PC-3 (cell line): ENCODE measurements around the gene CSF1R.
A peak's percentile ranks its signal among the peaks of the same experiment; 100 is the strongest.

Experiments used
- CTCF ChIP-seq: fragments of 300-600 bp; sonication (generic); conservative IDR thresholded peaks from 2 replicates; pipeline ENCODE4 v1.5.1; 2017; ENCODE audit warnings: antibody characterized with exemption, low read depth, mild to moderate bottlenecking, low read length
- EZH2phosphoT487 ChIP-seq: fragments of 300-600 bp; sonication (generic); IDR thresholded peaks from 2 replicates; pipeline ENCODE4 v1.6.1; 2018; ENCODE audit warnings: mild to moderate bottlenecking, antibody characterized with exemption, low read length, borderline replicate concordance

DNA sequence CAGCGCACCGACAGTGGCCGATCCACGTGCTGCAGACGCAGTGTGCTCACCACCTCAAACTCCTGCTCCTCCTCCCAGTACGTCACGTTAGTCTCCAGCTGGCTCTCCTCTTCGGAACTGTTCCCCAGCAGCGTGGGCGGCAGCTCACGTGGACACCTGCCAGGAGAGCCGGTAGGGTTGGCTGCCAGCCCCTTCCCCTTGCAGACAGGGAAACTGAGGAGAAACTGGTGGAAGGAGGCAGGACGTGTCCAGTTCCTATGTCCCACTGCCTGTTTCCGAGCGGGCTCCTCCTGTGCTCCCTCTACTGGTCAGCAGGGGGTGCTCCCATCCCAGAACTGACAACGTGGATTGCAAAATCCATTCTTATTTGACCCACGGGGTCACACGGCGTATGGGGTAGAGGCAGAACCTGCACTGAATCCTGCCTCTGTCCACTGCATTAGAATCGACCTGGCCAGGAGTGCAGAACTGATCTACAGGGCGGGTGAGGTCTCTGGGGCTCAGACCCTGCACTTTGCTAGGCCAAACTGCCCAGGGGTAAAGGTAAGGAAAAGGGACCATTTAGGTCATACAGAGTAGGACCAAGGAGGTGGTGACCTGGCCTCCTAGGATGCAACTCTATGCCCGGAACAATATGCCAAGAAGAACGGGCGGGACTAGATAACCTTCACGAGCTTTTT is 43.6 kb upstream of the CSF1R start:
- TF ChIP-seq CTCF (peak; percentile 99), EZH2phosphoT487 (no peak)
